OCI-LY7 (cell line): ENCODE results near the gene LMOD1. TPM values are rescaled to one million over a fixed set of nuclear protein-coding genes. Genes with fewer than 3 reads are reported as not detected.

Source experiments
- BruUV-seq: library from RNA; stranded (reverse); fragments of 400-500 nt; replicated peaks from 2 replicates; lab custom pipeline; 2021; lab: Mats Ljungman, UMichigan
- CTCF ChIA-PET: fragments of 300-600 bp; sonication (Branson Sonifier 250); formaldehyde crosslinking; loops from one replicate; lab custom pipeline; 2022; ENCODE audit warnings: antibody characterized with exemption; ENCODE audit not compliant: unreplicated experiment; lab: Charles Lee
- POLR2A ChIA-PET: fragments of 300-600 bp; sonication (Branson Sonifier 250); formaldehyde crosslinking; loops from one replicate; lab custom pipeline; 2022; ENCODE audit warnings: antibody characterized with exemption; lab: Charles Lee
- DNase-seq: peaks from one replicate; pipeline ENCODE4 v3.0.0-alpha.2; 2015; ENCODE audit warnings: low spot score
- H2AFZ ChIP-seq: fragments of 200-600 bp; sonication (generic), shearing (Covaris generic); 2 replicates; pipeline ENCODE4 v1.6.1; 2014; ENCODE audit warnings: mild to moderate bottlenecking, antibody characterized with exemption, low read length, moderate library complexity
- H3K27ac ChIP-seq: fragments of 200-600 bp; sonication (generic); 2 replicates; pipeline ENCODE4 v1.5.1; 2014; ENCODE audit warnings: mixed run types, low read depth, mild to moderate bottlenecking, moderate library complexity, low read length, inconsistent platforms; ENCODE audit not compliant: poor library complexity, severe bottlenecking
- H3K36me3 ChIP-seq: fragments of 200-600 bp; sonication (generic); 2 replicates; pipeline ENCODE4 v1.6.1; 2014; ENCODE audit warnings: mild to moderate bottlenecking, antibody characterized with exemption, low read length, moderate library complexity, mixed read lengths; ENCODE audit not compliant: insufficient read depth
- H3K4me1 ChIP-seq: fragments of 200-600 bp; sonication (generic); 2 replicates; pipeline ENCODE4 v1.5.1; 2014; ENCODE audit warnings: mild to moderate bottlenecking, low read length; ENCODE audit not compliant: insufficient read depth, poor library complexity, severe bottlenecking
- H3K4me2 ChIP-seq: fragments of 200-600 bp; sonication (generic); 2 replicates; pipeline ENCODE4 v1.6.1; 2014; ENCODE audit warnings: mild to moderate bottlenecking, low read length
- H3K4me3 ChIP-seq: fragments of 200-600 bp; sonication (generic); 2 replicates; pipeline ENCODE4 v1.5.1; 2014; ENCODE audit warnings: mild to moderate bottlenecking, low read depth, low read length; ENCODE audit not compliant: poor library complexity, severe bottlenecking
- H3K79me2 ChIP-seq: fragments of 200-600 bp; sonication (generic); 2 replicates; pipeline ENCODE4 v1.6.1; 2016; ENCODE audit warnings: low read depth, mild to moderate bottlenecking, low read length, moderate library complexity, mixed read lengths; ENCODE audit not compliant: insufficient read depth
- H3K9me2 ChIP-seq: fragments of 200-600 bp; sonication (generic); 2 replicates; pipeline ENCODE4 v1.6.1; 2016; ENCODE audit warnings: mild to moderate bottlenecking, low read length, mixed read lengths; ENCODE audit not compliant: insufficient read depth
- H3K9me3 ChIP-seq: fragments of 200-600 bp; sonication (generic); 2 replicates; pipeline ENCODE4 v1.6.1; 2014; ENCODE audit warnings: mild to moderate bottlenecking, mixed run types, low read length, mixed read lengths
- H4K20me1 ChIP-seq: fragments of 200-600 bp; sonication (generic); 2 replicates; pipeline ENCODE4 v1.6.1; 2014; ENCODE audit warnings: mild to moderate bottlenecking, antibody characterized with exemption, low read length, moderate library complexity, mixed read lengths; ENCODE audit not compliant: insufficient read depth
- CTCF ChIP-seq: fragments of 200-600 bp; sonication (generic); conservative IDR thresholded peaks from 2 replicates; pipeline ENCODE4 v1.5.1; 2014; ENCODE audit warnings: mild to moderate bottlenecking, antibody characterized with exemption, low read length, moderate library complexity, mixed read lengths
- EZH2phosphoT487 ChIP-seq: fragments of 200-600 bp; sonication (generic); IDR thresholded peaks from 2 replicates; pipeline ENCODE4 v1.6.1; 2018; ENCODE audit warnings: low read depth, borderline replicate concordance, mild to moderate bottlenecking, mixed run types, antibody characterized with exemption, low read length, moderate library complexity, mixed read lengths
- intact Hi-C: fragments of 100-400 bp; cut with micrococcal nuclease; formaldehyde crosslinking; loops from one replicate; pipeline ENCODE4 v1.10.0; 2022; ENCODE audit not compliant: unreplicated experiment
- total RNA-seq, 2 experiments: library from RNA; depleted of rRNA in 1 of 2; stranded (reverse); fragments of >200 nt in 1 of 2; shearing (Covaris generic) in 1 of 2; gene quantifications; 2 replicates each; pipeline ENCODE4 v1.2.3, GENCODE V29; 2014 to 2022

Gene LMOD1
- total RNA-seq, 2 experiments from 2014 or later, result not detected

GRCh38 chr1:201930137-201930536 lies 16.2 kb downstream of the LMOD1 start:
- Histone ChIP-seq H4K20me1 (no peaks in the 10 kb centered on the region), H3K4me2 (no peak overlapping the region), H3K27ac (no peak overlapping the region), H3K4me3 (no peak overlapping the region), H3K9me3 (no peaks in the 10 kb centered on the region), H3K9me2 (no peaks in the 10 kb centered on the region), H3K79me2 (no peaks in the 10 kb centered on the region), H3K4me1 (no peaks in the 10 kb centered on the region), H3K36me3 (no peaks in the 10 kb centered on the region), H2AFZ (no peak overlapping the region)
- ChIA-PET CTCF (interaction anchor here (0.5 kb wide), 1 partner anchor 39 kb away, joined by 3 read pairs; no protein-coding TSS in a partner anchor), POLR2A (interaction anchor here (0.7 kb wide), 1 partner anchor 29 kb away, joined by 3 read pairs; no protein-coding TSS in a partner anchor)
- no TSS peak for BruUV-seq
- intact Hi-C loops, result no loop called here
- no peak for DNase-seq
- TF ChIP-seq CTCF, result no peak

- Histone ChIP-seq H2AFZ (no peak overlapping the region), H3K9me3 (no peaks in the 10 kb centered on the region), H3K27ac (no peak overlapping the region), H3K4me1 (no peaks in the 10 kb centered on the region), H3K36me3 (no peaks in the 10 kb centered on the region), H3K9me2 (no peaks in the 10 kb centered on the region), H3K4me3 (no peak overlapping the region), H3K79me2 (no peaks in the 10 kb centered on the region), H4K20me1 (no peaks in the 10 kb centered on the region), H3K4me2 (no peak overlapping the region)
- no peak for DNase-seq
- BruUV-seq, result no TSS peak
- ChIA-PET POLR2A (interaction anchor here (0.9 kb wide), 2 partner anchors 9 to 406 kb away, joined by 4 to 6 read pairs; no protein-coding TSS in a partner anchor), CTCF (no interaction called here)
- TF ChIP-seq EZH2phosphoT487, result no peak
- no peak for TF ChIP-seq CTCF
- intact Hi-C loops, result no loop called here
Observed at GRCh38 chr1:201928266-201928665, 18.1 kb downstream of the LMOD1 start.

- DNase-seq, result no peak
- CTCF ChIA-PET, result no interaction called here
- TF ChIP-seq CTCF (no peak), EZH2phosphoT487 (no peak)
Observed at GRCh38 chr1:201925981-201926645, 20.2 kb downstream of the LMOD1 start.

More at GRCh38 chr1:201925981-201926645, 20.2 kb downstream of the LMOD1 start:
- BruUV-seq, result no TSS peak
- intact Hi-C loops, result no loop called here
- peaks cover 3% of the 10 kb centered on the region for H3K4me1 ChIP-seq
- H3K4me2 ChIP-seq, result no peak overlapping the region
- no peaks in the 10 kb centered on the region for H3K9me2 ChIP-seq
- no peak overlapping the region for H2AFZ ChIP-seq
- H3K4me3 ChIP-seq, result no peak overlapping the region
- H3K27ac ChIP-seq, result no peak overlapping the region
- POLR2A ChIA-PET, result no interaction called here
- H4K20me1 ChIP-seq, result no peaks in the 10 kb centered on the region
- no peaks in the 10 kb centered on the region for H3K36me3 ChIP-seq
- no peaks in the 10 kb centered on the region for H3K79me2 ChIP-seq
- H3K9me3 ChIP-seq, result no peaks in the 10 kb centered on the region
